ENCODE measurements around the gene KCNK15.
A peak's percentile ranks its signal among the peaks of the same experiment; 100 is the strongest.

Gene KCNK15

DNA sequence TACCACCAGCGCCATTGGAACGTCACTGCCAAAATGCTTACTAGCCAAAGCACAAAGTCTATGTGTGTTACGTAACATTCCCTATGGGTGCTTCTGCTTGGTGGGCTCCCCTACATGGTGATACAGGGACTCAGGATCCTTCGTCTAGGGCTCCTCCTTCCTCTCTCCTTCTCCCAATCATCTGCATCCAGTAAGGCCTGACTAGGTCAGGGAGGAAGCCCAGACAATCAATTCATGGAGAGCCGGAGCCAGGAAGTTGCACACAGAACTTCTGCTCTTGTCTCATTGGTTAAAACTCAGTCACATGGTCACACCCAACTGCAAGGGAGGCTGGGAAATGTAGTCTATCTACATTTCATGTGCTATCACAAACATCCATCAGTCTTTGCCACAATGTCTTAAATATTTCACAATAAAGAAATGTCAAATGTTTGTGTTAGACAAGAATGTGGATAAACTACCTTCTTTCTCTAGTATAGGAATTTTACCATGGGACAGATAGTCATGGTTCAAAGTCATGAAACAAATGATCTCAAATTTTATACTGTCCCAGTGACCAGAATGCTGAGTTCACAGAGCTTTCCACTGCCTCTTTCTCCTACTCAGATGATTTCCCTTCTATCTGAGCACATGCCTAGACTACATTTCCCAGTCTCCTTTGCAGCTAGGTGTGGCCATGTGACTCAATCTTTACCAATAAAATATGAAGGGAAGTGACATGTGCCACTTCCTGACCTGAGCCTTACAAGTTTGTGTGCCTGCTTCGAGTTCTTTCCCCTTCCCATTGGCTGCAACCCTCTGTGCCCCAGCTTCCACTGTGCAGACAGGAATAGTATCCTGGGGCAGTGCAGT is 9.3 kb upstream of the KCNK15 start:
- peak; percentile 95 for DNase-seq (ENCODE audit: low spot score)

DNA sequence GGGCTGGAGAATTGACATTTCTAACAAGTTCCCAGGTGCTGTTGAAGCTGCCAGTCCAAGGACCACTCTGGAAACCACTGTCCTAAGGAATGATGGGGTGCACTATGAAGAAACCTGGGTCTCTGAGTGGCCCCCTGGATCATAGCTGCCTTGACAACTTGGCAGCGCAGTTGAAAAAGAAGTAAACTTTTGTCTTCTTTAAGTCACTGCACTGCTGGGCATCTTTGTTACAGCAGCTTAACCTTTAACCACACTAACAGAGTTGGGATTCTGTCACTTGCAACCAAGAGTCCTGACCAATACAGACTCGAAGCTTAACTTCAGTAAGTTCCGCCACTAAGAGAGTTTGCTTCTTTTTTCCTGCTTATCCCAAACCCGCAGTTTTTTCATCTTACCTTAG is 8.5 kb upstream of the KCNK15 start:
- DNase-seq (ENCODE audit: low spot score) = no peak

DNA sequence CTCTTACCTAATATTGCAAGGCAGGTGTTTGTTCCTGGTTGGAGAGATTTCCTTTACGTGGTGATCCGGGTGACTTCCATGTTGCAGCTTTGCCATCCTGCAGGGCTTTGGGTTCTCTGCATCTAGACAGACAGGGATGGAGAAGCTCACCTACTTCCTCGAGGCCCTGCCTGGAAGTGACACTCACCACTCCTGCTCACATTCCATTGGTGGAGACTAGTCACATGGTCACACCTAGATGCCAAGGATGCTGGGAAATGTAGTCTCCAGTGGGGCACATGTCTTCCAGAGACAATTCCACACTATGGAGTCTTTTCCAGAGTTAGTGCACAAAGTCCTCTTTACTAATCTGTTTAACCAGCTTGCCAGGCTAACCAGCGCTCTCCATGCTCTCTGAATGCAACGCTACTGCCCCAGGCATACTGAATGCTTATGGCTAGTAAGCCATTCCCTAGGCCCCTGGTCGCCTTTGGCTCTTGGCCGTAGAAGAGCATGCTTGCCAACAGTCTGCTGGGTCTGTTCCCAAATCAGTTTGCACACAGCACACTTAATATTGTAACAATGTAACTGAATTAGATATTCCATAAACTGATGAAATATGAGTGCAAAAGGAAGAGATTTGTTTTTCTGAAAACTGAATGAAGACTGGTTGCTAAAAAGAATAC is 6.7 kb upstream of the KCNK15 start:
- peak; percentile 97 for DNase-seq (ENCODE audit: low spot score)

DNA sequence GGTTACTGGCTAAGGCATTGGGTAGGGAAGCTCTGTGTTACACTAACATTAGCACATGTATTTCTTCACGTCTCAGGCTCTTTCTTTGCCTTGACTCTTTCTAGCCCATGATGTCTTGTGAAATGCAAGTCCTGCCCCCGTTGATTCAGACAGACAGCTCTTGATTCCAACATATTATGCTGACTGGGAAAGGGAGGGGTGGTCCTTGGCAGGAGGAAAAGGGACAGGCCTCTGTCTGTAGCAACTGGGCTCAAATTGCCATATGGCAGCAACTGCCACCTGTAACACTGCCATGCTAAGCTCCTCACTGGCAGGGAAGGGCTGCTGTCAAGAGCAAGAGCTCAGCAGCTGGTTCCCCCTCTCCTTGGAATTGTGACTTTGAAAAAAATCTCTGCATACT is 5.7 kb upstream of the KCNK15 start:
- no peak for DNase-seq (ENCODE audit: low spot score)

DNA sequence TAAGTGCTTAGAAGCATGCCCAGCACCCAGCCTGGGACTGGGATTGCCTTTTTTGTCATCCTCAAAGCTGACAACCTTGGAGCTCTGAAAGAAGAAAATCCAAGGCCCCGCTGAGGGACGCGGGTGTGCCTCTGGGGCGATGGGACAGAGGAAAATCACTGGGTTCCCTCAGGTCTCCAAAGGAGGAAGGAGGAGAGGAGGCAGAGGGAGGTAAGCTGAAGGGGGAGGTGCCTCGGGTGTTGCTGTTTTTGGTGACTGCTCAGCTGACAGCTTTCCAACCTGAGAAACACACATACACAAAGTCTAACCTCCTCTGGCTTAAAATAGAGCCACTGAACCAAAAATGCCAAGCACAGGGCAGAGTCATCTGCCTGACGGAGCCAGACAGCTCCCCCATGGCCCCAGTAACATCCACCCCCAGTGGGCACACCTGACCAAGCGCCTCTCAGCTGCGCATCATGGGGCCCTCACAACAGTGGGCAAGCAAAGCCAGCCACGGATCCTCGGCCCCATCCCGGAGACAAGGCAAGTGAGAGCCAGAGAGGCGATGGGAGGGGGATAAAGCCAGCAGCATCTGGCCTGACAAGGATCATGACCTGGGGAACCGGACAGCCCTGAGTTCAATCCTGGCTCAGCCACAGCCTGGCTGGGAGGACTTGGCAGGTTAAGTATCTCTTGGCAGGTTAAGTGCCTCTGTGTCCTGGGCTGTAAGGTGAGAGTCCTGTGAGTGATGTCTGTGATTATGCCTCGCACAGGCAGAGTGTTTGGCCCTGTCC is 3.2 kb upstream of the KCNK15 start:
- DNase-seq (ENCODE audit: low spot score) = no peak

DNA sequence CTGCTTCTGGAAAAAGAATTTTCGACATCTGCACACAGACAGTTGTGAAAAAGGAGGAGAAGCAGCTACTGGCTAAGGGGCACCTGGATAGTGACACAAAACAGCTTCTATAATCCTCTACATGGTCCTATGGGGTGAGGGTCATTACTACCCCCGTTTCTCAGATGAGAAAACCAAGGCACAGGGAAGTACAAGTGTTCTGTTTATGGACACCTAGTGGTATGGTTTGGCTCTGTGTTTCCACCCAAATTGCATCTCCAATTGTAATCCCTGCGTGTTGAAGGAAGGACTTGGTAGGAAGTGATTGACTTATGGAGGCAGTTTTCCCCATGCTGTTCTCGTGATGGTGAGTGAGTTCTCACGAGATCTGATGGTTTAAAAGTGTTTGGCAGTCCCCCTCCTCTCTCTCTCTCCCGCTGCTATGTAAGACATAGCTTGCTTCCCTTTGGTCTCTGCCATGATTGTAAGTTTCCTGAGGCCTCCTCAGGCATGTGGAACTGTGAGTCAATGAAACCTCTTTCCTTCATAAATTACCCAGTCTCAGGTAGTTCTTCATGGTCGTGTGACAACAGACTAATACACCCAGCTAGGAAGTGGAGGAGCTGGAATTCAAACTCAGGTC is 2.5 kb upstream of the KCNK15 start:
- peak; percentile 50 for DNase-seq (ENCODE audit: low spot score)

DNA sequence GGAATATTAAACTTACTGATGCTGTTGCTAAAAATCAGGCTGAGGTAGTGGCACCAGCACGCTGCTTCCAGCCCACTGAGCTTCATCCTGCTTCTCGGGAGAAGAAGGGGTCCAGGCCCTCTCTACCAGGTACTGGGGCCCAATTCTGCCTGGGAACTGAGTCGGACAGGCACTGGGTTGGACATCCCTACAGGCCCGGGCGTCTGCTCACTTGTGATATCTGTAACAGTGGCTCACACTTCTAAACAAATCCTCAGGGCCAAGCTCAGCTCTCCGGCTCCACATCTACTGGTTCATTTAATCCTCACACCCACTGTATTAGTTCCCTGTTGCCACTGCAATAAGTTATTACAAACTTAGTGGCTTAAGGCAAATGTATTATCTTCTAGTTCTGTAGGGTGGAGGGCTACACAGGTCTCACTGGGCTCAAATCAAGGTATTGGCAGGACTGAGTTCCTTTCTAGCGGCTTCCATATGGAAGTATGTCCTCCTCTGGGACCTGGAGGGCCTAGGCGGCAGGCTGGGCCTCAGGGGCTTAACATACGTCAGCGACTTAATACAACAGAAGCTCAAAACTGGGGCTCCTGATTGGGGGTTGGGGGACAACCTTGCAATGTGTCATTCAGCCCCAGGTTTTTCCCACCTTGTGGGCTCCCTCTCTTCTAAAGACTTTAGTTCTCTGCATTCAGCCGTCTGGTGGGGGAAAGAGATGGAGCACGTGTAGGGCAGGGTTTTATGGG is 1.6 kb upstream of the KCNK15 start:
- DNase-seq (ENCODE audit: low spot score) = no peak

DNA sequence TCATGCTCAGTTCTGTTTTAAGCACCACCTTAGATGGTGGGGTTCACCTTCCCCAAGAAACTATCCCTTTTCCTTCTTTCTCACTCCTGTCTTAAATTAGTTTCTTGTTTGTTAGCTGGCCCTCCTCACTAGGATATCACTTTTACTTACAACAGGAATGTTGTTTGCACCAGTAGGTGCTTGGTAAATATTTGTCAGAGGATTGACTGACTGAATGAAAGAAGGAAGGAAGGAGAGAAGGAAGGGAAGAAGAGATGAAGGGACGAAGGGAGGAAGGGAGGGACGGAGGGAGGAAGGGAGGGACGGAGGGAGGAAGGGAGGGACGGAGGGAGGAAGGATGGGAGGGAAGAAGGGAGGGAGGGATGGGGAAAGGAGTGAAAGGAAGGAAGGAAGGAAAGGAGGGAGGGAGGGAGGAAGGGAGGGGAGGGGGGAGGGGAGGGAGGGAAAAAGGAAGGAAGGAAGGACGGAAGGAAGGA is 505 bp upstream of the KCNK15 start:
- DNase-seq (ENCODE audit: low spot score) = no peak

DNA sequence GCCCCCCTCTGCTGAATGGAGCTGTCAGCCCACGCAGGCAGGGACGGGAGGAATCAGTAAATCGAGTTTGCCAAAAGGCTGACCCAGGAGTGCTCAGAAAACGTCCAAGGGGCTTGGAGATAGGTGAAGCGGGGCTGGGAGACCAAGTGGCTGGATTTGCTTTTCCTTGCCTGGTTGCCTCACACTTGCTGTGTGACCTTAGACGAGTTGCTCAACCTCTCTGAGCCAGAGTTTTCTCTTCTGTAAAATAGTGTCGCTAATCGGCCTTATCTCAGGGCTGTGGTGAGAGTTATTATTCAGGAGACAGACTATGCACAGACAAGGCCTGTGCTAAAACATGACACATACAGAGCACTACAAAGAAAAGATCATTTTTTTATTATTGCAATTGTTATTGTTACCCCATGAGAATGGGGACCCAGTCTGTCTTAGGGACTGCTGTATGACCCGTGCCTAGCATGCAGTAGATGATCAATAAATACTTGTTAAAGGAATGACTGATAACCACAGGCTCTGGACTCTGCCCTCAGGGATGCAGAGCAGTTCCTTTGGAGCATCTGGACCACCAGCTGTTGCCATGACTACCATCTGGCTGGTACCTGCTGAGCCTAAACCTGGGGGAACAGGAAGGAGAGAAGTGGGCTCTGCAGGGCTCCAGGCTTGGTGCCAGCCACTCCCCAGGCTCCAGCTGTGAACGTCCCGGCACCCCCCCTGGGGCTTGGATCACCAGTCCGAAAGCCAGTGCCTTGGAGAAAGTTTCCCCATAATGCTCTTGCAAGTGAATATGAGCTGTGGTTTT is 901 bp downstream of the KCNK15 start:
- no peak for DNase-seq (ENCODE audit: low spot score)

DNA sequence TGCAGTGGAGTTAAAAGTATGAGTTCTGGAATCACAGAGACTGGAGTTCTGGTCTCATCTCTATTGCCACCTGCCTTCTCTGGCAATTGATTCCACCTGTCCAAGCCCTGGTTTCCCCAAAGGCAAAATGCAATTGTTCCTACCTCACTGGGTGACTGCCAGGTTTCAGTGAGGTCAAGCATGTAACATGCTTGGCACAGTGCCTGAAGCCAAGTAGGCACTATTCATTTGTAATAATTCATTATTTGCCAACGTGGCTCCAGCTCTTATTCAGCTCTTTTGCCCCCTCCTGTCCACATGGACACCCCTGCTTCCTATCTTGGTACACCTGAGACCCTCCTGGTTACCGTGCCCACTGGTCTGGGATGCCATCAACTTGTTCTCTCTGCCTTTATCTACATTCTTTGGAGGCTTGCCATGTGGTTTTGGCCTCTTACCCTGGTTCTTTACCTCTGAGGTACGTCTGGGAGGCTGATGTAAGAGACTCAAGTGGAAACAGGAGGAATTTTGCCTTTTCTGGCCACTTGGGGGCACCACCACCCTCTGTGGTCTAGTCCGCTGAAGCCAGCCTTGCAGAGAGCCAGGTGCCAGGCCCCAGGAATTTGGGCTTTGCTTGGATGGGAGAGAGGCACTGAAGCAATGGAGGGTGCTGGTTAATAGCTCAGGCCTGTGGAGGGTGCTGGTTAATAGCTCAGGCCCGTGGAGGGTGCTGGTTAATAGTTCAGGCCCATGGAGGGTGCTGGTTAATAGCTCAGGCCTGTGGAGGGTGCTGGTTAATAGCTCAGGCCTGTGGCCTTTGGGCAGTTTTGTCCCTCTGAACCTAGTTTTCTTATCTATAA is 1.7 kb downstream of the KCNK15 start:
- DNase-seq (ENCODE audit: low spot score) = peak; percentile 87

DNA sequence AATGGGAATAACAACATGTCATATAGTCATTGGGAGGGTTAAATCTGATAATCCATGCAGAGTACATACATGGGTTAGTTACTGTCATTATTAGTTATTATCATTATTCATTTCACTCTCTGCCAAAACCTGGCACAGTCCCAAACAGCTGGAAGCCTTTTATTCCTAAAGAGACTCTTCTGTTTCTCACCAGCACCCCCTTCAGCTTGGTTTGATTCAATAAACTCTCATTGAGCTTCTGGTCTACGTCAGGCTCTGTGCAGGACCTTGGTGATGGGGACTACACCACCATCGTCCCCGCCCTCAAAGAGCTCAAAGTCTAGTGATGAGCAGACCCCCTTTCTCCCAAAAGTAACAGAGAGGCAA is 2.3 kb downstream of the KCNK15 start:
- DNase-seq (ENCODE audit: low spot score) = peak; percentile 66

DNA sequence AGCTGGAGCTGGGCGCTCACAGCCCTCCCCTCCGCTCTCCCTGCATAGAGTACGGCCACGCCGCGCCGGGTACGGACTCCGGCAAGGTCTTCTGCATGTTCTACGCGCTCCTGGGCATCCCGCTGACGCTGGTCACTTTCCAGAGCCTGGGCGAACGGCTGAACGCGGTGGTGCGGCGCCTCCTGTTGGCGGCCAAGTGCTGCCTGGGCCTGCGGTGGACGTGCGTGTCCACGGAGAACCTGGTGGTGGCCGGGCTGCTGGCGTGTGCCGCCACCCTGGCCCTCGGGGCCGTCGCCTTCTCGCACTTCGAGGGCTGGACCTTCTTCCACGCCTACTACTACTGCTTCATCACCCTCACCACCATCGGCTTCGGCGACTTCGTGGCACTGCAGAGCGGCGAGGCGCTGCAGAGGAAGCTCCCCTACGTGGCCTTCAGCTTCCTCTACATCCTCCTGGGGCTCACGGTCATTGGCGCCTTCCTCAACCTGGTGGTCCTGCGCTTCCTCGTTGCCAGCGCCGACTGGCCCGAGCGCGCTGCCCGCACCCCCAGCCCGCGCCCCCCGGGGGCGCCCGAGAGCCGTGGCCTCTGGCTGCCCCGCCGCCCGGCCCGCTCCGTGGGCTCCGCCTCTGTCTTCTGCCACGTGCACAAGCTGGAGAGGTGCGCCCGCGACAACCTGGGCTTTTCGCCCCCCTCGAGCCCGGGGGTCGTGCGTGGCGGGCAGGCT is 4.6 kb downstream of the KCNK15 start:
- no peak for DNase-seq (ENCODE audit: low spot score)

DNA sequence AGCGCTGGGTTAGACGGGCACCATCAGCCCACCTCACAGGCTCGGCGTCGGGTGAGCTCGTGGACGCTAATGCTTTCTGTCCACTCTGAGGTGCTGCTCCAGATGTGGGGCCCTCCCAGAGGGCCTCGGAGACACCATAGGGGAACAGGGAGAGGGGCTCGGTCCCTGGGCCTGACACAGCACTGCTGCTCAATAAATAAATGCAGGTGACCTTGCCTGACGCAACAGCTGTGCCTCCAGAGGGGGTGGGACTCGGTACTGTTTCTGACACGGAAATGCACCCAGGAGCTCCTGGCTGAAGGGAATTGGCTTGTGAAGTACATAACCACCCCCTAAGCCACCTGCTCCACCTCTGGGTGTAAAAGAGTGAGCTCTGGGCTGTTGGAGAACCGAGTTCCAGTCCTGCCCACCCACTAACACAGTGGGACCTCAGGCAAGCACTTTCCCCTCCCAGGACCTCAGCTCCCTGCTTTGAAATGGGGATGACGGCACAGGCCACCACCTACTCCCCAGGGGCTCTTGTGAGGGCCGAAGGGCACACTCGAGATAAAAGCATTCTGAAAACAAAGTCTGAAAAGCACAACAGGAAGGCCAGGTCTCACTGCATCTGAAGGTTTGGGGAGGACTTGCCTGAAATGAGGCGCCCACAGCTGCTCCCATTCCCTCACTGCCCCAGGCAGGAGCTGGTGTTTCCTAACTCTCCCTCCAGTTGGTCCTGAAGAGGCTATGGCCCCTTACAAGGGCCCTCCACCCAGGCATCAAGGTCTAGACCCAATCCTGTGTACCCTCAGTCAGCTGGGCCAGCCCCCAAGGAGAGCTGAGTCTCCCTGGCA is 6.7 kb downstream of the KCNK15 start:
- no peak for DNase-seq (ENCODE audit: low spot score)

DNA sequence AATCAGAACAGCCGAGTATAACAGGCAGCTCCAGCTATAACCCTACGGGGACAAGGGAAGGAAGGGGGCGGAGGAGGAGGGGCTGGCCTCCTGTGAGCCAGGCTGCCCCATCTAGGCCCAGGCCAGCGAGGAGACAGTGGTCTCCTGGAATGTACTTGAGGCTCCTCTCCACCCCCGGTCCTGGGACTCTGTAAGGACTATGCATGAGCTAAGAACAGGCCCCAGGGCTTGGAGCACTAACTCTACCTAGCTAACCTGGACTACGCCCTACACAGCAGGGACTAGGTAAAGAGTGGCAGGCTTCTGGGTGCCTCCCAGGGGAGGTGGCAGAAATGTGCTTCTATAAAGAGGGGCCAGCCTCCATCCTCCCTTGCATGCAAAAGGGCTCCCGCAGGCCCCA is 8.9 kb downstream of the KCNK15 start:
- no peak for DNase-seq (ENCODE audit: low spot score)

DNA sequence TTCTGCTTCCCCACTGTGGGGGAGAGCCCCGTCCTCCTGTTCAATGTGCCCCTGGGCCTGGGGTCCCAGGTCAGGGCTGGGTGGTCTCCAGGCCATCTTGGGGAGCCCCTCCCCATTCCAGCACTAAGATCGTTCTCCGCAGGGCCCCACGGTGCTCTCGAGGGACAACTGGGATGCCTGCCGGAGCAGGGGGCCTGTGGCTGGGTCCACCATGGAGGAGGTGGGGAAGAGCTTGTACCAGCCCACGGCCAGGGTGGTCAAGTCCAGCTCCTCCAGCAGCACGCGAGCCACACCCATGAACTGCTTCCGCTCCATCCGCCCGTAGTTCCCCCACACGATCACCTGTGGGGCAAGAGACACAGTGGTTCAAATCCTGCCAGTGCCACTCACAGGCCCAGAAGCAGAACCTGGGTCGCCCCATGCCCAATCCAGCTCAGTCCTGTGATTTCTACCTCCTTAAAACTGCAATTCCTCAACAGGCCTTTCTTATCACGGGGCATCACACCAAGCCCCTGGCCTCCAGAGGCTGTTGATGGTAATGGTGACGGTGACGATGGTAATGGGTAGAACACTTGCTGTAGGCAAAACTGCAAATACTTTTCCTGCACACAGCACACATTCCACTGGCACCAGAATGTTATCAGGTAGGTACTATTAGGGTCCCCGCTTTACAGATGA is 10.5 kb downstream of the KCNK15 start:
- no peak for DNase-seq (ENCODE audit: low spot score)

DNA sequence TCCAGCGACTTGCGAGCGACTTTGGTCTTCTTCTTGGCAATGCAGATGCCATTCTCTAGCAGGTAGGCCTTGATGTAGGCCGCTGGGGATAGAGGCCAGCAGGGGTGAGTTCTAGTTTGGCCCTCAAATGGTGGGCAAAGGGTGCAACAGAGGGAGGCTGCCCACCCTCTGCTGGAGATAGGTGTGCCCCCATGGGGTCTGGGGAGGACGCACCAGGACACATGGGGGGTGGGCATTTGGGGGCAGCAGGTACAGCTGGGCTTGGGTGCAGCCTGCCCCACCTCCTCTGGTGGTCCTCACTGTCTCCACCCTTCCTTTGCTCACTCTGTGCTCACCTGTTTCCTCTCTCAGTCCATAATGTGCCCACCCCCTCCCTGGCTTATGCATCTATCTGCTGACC is 11.3 kb downstream of the KCNK15 start:
- DNase-seq (ENCODE audit: low spot score) = no peak
